Measurements from ENCODE around the gene WDFY4. TPM values are rescaled to one million over a fixed set of nuclear protein-coding genes. Genes with fewer than 3 reads are reported as not detected.

WDFY4 gene
- polyA plus RNA-seq, 1 of the 3 experiments (the other 2 are of a cell fraction): not detected

GRCh38 chr10:48879451-48879850, 194.8 kb downstream of the WDFY4 start:
- no peaks in the 10 kb centered on the region for H3K36me3 ChIP-seq (replicated peaks in 1 of 2; ENCODE audit: control insufficient read depth in 1 of 2, insufficient read depth in 2 of 2, low read length in 1 of 2)
- H3K27ac ChIP-seq (ENCODE audit: low read depth in 2 of 2, low read length in 1 of 2): no peak overlapping the region
- H3K27me3 ChIP-seq (ENCODE audit: insufficient read depth): no peaks in the 10 kb centered on the region
- WGBS (ENCODE audit: low lambda C conversion rate): 25% methylated on average over 5 of the region's 5 CpGs
- H2AFZ ChIP-seq (ENCODE audit: low read depth): no peak overlapping the region
- no peak for TF ChIP-seq MAX (IDR thresholded peaks at IDR 0.05; ENCODE audit: low read depth)
- TF ChIP-seq EP300 (IDR thresholded peaks at IDR 0.05; ENCODE audit: borderline replicate concordance in 1 of 2, low read depth in 1 of 2, low read length in 1 of 2): no peak
- TF ChIP-seq JUND (IDR thresholded peaks at IDR 0.05): no peak
- no peak for TF ChIP-seq CHD2 (IDR thresholded peaks at IDR 0.05; ENCODE audit: low read length, partially characterized antibody)
- TF ChIP-seq MEF2A (IDR thresholded peaks at IDR 0.05; ENCODE audit: borderline replicate concordance, low read depth): no peak
- TF ChIP-seq TEAD4 (IDR thresholded peaks at IDR 0.05; ENCODE audit: borderline replicate concordance, insufficient read depth): no peak
- TF ChIP-seq MXI1 (IDR thresholded peaks at IDR 0.05; ENCODE audit: low read depth, low read length): no peak
- ChIA-PET POLR2A (no interaction called here), CTCF (interaction anchor here (0.7 to 2.9 kb wide), 4 partner anchors 12 to 633 kb away, joined by 3 to 8 read pairs (median 3); no protein-coding TSS in a partner anchor)
- no peak overlapping the region for H3K4me3 ChIP-seq (ENCODE audit: low read depth in 2 of 2, low read length in 1 of 2)
- no peaks in the 10 kb centered on the region for H3K79me2 ChIP-seq (ENCODE audit: insufficient read depth)
- no peak for DNase-seq
- H3K4me2 ChIP-seq: no peak overlapping the region
- no peaks in the 10 kb centered on the region for H3K9me2 ChIP-seq
- H4K20me1 ChIP-seq (ENCODE audit: insufficient read depth): no peaks in the 10 kb centered on the region
- no peak overlapping the region for H3K9ac ChIP-seq
- no peaks in the 10 kb centered on the region for H3F3A ChIP-seq (replicated peaks; ENCODE audit: insufficient read depth)
- H3K9me3 ChIP-seq: no peaks in the 10 kb centered on the region
- no peaks in the 10 kb centered on the region; a peak in 1 of 4 replicates for H3K4me1 ChIP-seq (ENCODE audit: control insufficient read depth in 1 of 2, insufficient read depth in 2 of 2, low read depth in 1 of 2, low read length in 1 of 2)

- no peak for TF ChIP-seq RCOR1 (IDR thresholded peaks at IDR 0.05; ENCODE audit: low read length)
- TF ChIP-seq GABPA (IDR thresholded peaks at IDR 0.05; ENCODE audit: low read depth): no peak
- TF ChIP-seq CTCF (IDR thresholded peaks at IDR 0.05): no peak
- TF ChIP-seq EZH2phosphoT487 (IDR thresholded peaks at IDR 0.05; ENCODE audit: borderline replicate concordance, low read depth): no peak
- TF ChIP-seq MEF2A (IDR thresholded peaks at IDR 0.05; ENCODE audit: borderline replicate concordance, low read depth): no peak
- no peak for TF ChIP-seq TAF1 (IDR thresholded peaks at IDR 0.05; ENCODE audit: borderline replicate concordance, low read depth, low read length)
- no peaks in the 10 kb centered on the region; a peak in 1 of 4 replicates for H3K4me1 ChIP-seq (ENCODE audit: control insufficient read depth in 1 of 2, insufficient read depth in 2 of 2, low read depth in 1 of 2, low read length in 1 of 2)
- H3K27me3 ChIP-seq (ENCODE audit: insufficient read depth): no peaks in the 10 kb centered on the region
- H3F3A ChIP-seq (replicated peaks; ENCODE audit: insufficient read depth): no peaks in the 10 kb centered on the region
- H3K4me2 ChIP-seq: no peak overlapping the region
- no peak overlapping the region for H3K9ac ChIP-seq
- H4K20me1 ChIP-seq (ENCODE audit: insufficient read depth): no peaks in the 10 kb centered on the region
- H3K9me3 ChIP-seq: no peaks in the 10 kb centered on the region
- ChIA-PET CTCF (interaction anchor here (0.8 to 2.9 kb wide), 3 partner anchors 53 to 633 kb away, joined by 3 to 8 read pairs (median 3); no protein-coding TSS in a partner anchor), POLR2A (no interaction called here)
- H3K79me2 ChIP-seq (ENCODE audit: insufficient read depth): no peaks in the 10 kb centered on the region
- no peak for DNase-seq
- no peak overlapping the region for H2AFZ ChIP-seq (ENCODE audit: low read depth)
- no peaks in the 10 kb centered on the region for H3K36me3 ChIP-seq (replicated peaks in 1 of 2; ENCODE audit: control insufficient read depth in 1 of 2, insufficient read depth in 2 of 2, low read length in 1 of 2)
- no peaks in the 10 kb centered on the region for H3K9me2 ChIP-seq
- H3K4me3 ChIP-seq (ENCODE audit: low read depth in 2 of 2, low read length in 1 of 2): no peak overlapping the region
- no peak overlapping the region for H3K27ac ChIP-seq (ENCODE audit: low read depth in 2 of 2, low read length in 1 of 2)
- WGBS (ENCODE audit: low lambda C conversion rate): 38% methylated on average over 10 of the region's 11 CpGs
These were observed 195.5 kb downstream of the WDFY4 start for GRCh38 chr10:48880016-48880705.
